GM19240 (cell line): ENCODE data around the gene SALL1.

Experiments
- DNase-seq: peaks from one replicate; pipeline ENCODE4 v3.0.0; 2011; ENCODE audit warnings: low spot score; ENCODE audit not compliant: insufficient read length

The SALL1 gene

GRCh38 chr16:51157698-51158097, 6.6 kb upstream of the SALL1 start:
- no peak for DNase-seq

- no peak for DNase-seq
These were observed 5.7 kb upstream of the SALL1 start for GRCh38 chr16:51156807-51157200.

- no peak for DNase-seq
These were observed 5.0 kb upstream of the SALL1 start for GRCh38 chr16:51155820-51156806.

GRCh38 chr16:51155199-51155607, 4.1 kb upstream of the SALL1 start:
- no peak for DNase-seq

GRCh38 chr16:51154271-51155171, 3.5 kb upstream of the SALL1 start:
- DNase-seq: no peak

GRCh38 chr16:51153577-51154031, 2.5 kb upstream of the SALL1 start:
- DNase-seq: no peak

GRCh38 chr16:51152691-51153576, 1.9 kb upstream of the SALL1 start:
- no peak for DNase-seq

- DNase-seq: no peak
These were observed 1.0 kb upstream of the SALL1 start for GRCh38 chr16:51151961-51152663.

- no peak for DNase-seq
These were observed 428 bp upstream of the SALL1 start for GRCh38 chr16:51151435-51151960.

GRCh38 chr16:51150165-51150887, 744 bp downstream of the SALL1 start:
- no peak for DNase-seq

- DNase-seq: no peak
These were observed 1.3 kb downstream of the SALL1 start for GRCh38 chr16:51149721-51150164.

- DNase-seq: no peak
These were observed 1.8 kb downstream of the SALL1 start for GRCh38 chr16:51149251-51149661.

- DNase-seq: no peak
These were observed 2.3 kb downstream of the SALL1 start for GRCh38 chr16:51148678-51149228.

GRCh38 chr16:51147776-51148677, 3.0 kb downstream of the SALL1 start:
- no peak for DNase-seq

- no peak for DNase-seq
These were observed 4.7 kb downstream of the SALL1 start for GRCh38 chr16:51146256-51146924.

- DNase-seq: no peak
These were observed 6.9 kb downstream of the SALL1 start for GRCh38 chr16:51144203-51144602.

- no peak for DNase-seq
These were observed 7.7 kb downstream of the SALL1 start for GRCh38 chr16:51143196-51143977.
